HG03066 (cell line): Measurements from ENCODE around the gene KBTBD8.

Source experiments
- ATAC-seq: cut with Tn5 transposase; IDR thresholded peaks from one replicate; pipeline ENCODE4 v1.9.1; 2021; ENCODE audit warnings: low read depth; ENCODE audit not compliant: unreplicated experiment

Gene KBTBD8, protein sequence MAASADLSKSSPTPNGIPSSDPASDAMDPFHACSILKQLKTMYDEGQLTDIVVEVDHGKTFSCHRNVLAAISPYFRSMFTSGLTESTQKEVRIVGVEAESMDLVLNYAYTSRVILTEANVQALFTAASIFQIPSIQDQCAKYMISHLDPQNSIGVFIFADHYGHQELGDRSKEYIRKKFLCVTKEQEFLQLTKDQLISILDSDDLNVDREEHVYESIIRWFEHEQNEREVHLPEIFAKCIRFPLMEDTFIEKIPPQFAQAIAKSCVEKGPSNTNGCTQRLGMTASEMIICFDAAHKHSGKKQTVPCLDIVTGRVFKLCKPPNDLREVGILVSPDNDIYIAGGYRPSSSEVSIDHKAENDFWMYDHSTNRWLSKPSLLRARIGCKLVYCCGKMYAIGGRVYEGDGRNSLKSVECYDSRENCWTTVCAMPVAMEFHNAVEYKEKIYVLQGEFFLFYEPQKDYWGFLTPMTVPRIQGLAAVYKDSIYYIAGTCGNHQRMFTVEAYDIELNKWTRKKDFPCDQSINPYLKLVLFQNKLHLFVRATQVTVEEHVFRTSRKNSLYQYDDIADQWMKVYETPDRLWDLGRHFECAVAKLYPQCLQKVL

DNA sequence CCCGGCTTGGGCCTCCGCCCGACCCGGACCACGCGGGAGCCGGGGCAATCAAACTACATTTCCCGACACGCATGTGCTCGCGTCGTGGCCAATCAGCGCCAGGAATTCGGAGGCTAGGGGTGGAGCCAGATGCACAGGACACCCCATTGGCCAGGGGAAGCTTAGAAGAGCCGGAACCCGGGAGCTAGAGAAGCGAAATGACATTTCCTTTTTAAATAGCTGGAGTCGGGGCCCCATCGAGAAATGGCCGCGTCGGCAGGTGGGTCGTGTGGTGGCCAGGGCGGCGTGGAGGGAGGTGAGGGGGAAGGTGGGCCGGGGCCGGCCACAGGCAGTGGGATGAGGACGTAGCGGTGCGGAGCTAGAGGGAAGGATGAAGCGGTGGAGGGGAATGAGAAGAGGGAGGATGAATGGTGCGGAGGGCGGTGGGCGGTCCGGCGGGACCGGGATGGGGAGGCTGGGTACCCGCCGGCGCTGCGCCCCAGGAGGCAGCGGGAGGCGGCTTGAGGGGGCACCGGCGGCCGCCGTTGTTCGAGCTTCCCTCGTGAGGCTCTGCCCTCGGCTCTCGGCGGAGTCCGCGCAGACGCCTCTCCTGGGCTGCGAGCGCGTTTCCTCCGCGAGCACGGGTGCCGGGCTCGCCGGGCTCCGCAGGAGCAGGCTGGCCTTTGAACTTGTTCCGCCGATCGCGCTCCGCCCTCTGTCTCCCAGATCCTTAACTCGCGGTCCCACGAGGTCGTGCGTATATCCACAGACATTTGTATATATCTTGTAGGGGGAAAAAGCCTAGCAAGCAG lies at the start of gene KBTBD8:
Gene KBTBD8, plus strand, starts transcription at position 195 of the 791 bp plus-strand sequence. Its CDS starts 49 bp downstream, at position 244.
- peak; percentile 93 for ATAC-seq

DNA sequence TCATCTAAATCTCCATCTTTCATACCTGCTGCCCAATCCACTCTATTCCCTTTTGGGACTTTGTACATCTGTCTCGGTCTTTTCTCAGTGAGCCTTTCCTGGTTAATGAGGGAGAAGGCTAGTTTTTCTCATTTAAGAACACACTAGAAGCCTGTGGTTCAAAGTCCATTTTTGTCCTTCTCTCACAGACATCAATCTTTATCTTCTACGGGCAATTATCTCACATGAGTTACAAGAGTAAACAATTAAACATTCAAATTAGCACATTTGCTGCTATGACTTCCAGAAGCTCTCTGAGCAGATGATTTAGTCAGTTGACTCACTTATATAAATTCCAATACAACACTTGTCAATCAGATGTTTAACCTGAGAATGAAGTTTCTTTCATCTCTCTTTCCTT lies 49.3 kb upstream of the KBTBD8 start:
- ATAC-seq = no peak

DNA sequence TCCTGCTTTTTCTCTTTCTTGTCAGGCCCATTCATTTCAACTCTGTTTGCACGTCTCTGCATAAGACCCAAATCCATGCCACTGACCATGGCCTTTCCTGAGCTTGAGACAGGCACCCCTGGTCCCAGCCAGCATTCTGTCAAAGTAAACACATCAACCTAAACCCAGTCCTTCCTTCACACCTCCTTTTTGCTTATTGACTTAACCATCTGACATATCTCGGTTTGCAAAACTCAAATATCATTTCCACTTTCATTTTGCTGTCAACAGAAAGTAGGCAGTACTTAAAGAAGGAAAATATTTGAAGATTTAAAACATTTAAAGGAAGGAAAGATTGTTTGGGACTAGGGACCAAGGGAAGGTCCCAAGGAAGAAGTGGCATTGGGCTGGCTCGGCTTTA lies 48.2 kb upstream of the KBTBD8 start:
- no peak for ATAC-seq

DNA sequence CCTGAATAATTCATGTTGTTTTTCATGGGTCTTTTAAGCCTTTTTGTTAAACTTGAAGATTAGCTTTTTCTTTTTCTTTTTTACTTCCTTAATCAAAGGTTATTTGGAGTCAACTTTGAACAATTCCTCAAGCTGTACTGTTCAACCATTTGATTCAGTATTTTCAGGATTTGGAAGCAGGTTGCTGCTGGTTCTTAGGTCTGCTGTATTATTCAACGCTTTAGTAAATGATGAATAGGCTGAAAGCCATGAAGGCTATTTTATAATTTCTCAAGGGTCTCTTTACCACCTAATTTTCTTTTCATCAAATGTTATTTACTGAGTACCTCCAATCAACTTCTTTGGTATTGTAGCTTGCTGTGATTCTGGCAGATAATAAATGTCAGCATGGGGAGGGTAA lies 45.8 kb upstream of the KBTBD8 start:
- no peak for ATAC-seq

DNA sequence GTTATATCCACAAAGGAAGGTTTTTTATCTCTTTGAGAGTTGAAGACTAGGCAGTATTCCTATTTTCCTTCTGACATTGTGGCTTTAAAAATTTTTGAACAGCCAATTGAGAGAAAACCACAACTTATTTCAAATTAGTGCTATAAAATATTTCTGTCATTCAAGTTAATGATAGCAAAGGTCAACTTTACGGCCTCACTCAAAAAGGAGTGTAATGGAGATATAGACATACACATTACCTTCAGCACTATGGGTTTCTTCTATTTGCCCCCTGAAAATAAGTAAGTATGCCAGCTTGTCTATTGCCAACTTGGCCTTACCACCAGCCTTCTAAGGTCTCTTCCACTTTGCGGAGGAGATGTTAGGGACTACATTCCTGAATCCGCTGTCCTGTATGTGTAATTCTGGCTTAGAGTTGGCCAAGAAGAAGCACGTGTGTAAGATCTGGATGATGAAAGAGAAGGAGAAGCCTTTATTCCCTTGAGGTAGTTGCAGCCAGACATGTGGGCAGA lies 44.1 kb upstream of the KBTBD8 start:
- no peak for ATAC-seq

DNA sequence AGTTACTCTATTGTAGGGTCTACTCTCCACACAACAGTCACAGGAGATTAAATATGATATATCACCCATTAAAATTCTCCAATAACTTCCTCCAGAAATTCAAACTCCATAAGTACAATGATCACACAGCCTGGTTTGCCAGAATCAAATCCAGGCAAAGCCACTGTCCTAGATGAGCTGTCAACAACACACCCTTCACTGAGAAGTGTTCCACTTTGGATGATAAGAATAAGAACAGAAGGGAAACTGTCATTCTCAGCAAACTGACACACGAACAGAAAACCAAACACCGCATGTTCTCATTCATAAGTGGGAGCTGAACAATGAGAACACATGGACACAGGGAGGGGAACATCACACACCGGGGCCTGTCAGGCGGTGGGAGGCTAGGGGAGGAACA lies 41.4 kb upstream of the KBTBD8 start:
- no peak for ATAC-seq

DNA sequence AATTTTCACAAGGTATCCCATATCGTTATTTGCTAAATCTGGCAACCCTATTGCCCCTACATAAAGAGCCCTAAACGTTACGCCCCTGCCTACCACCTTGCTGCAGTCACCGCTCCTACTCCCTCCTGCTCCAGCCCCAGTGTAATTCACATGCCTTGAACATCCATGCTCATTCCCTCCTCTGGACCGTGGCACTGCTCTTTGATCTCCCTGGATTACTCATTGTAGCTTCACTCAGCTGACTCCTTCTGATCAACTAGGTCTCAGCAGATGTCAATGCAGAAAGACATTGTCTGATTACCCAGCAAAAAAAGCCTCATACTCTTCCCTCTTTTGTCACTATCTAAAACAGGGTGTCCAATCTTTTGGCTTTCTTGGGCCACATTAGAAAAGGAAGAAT lies 40.7 kb upstream of the KBTBD8 start:
- ATAC-seq = no peak

DNA sequence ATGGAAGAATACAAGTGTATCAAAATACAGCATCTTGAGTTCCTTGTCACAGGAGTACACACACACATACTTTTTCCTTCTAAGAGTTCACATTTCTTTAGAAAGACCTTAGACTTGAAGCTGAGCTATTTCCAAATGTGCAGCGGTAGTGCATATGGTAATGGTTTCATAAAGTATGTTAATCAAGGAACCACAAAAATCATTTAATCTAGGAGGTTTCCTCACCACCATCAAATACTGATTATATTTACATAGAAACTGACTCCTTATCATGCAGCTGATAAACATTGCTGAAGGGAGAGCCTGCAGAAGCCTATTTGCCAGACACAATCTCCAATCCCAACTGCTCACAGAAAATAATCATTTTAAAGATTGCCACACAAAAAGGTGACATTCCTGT lies 40.0 kb upstream of the KBTBD8 start:
- no peak for ATAC-seq

DNA sequence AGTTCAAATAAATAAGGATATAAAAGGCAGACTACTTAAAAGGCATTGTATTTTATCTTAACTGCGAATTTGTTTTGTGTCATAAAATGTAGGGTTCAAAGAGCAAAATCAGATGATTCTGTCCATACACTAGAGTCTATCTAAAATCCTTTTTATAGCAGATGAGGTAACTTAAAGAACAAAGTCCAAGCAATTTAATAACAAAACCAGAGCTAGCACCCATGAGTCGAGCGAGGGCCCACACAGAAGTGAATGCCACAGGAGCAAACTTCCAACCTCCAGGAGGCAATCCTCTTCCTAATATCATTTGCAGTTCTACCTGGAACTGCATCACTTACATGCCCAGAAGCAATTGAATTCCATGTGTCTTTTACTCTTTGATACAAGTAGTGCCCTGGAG lies 35.4 kb upstream of the KBTBD8 start:
- no peak for ATAC-seq

DNA sequence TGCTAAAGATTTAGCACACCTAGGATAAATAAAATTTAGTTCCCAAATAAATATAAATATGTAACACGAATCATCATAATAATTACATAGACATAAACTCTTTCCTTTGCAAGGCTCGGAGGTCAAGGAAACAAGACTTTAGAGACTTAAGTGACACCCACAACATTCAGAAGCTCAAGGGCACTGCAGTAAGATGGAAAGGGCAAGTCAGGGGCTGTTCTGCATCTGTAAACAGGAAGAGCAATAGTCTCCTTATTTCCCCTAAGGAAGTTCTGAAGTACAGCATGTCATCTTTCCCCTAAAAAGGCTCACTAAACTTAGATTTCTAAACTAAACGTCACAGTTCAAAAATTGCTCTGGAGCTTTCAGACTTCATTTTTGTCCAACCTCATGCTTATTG lies 26.9 kb upstream of the KBTBD8 start:
- ATAC-seq = no peak

DNA sequence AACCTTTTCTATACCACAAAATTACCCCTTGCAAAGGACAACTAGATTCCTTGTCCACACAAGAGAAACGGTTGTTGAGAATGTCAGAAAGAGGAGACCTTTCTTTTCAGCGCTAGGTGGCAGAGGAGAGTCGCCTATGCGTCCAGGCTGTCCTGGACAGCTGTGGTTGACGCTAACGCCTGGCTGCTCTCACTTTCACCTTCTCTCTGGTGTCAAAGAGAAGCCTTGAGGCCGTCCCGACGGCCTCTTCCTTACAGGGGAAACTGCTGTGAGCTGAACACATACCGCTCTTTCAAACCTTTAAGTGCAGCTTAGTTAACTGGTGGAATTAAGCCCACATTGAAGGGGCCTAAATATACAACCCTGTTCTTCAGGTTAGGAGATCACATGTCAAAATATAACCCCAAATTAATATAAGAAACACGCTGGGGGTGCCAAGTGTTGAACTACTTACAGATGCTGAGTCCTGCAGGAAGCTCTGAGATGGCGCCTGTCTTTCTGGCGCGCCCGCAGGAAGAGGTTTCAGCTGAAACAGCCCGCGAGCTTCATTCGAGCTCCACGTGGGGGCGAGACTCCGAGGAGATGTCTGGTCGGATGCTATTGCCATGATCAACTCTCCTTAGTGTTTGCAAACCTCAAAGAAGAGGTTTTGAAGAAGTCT lies 26.1 kb upstream of the KBTBD8 start:
- peak; percentile 100 for ATAC-seq

DNA sequence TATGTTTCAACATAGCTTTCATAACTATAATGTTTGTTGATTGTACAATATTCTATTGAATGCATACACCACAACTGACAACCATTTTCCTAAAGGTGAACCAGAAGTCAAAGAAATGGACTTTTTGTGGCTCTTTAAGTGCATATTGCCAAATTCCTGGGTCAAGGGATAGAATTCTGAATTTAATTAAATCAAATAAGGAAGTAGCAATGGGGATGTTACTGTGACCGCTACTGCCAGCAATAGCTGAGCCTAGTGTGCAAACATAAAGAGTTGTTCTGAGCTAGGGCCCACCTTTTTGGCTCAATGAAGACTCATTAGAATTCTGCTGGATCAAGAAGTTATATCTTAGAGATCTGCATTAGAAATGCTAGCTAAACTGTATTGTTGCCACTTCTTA lies 17.3 kb upstream of the KBTBD8 start:
- no peak for ATAC-seq

DNA sequence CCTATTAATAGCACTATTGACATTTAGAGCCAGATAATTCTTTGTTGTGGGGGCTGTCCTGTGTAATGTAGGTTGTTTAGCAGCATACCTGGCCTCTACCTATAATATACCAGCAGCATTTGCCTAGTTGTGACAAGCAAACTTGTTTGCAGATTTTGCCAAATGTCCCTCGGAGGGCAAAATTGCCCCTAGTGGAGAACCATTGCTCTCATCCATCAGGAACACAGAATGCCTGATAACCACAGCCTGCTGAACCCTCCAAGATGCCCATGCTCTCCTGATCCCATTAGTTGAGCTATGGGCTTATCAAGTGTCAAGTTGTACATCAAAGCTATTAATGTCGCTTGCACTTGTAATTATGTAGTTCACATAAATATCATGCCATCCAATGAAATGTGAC lies 15.0 kb upstream of the KBTBD8 start:
- ATAC-seq = no peak

DNA sequence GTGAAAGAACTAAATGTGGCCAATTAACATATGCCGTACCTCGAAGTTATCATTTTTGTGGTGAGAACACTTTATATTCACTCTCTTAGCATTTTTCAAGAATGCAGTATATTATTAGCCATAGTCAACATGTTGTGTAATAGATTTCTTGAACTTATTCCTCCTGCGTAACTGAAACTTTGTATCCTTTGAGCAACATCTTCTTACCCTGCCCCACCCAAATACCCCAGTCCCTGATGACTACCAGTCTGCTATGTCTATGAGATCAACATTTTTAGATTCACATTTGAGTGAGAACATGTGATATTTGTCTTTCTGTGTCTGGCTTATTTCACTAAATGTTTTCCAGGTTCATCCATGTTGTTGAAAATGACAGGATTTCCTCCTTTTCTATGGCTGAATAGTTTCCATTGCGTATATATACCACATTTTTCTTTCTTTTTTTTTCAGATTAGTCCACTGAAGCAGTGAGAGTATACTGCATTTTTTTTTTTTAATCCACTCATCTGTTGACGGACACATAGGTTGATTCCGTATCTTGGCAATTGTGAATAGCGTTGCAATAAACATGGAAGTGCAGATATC lies 12.7 kb upstream of the KBTBD8 start:
- no peak for ATAC-seq

DNA sequence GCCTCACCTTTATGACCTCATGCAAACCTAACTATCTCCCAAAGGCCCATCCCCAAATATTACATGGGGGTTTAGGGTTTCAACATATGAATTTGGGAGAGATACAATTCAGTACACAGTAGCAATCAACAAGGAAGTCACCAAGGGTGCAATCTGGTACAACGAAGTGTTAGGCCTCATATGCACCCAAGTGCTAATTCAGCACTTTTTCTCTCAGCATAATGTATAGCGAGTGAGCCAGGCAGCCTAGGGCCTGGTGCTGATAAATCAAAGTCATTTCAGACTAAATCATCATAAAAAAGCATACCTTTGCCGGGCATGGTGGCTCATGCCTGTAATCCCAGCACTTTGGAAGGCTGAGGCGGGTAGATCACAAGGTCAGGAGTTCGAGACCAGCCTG lies 11.7 kb upstream of the KBTBD8 start:
- ATAC-seq = no peak

DNA sequence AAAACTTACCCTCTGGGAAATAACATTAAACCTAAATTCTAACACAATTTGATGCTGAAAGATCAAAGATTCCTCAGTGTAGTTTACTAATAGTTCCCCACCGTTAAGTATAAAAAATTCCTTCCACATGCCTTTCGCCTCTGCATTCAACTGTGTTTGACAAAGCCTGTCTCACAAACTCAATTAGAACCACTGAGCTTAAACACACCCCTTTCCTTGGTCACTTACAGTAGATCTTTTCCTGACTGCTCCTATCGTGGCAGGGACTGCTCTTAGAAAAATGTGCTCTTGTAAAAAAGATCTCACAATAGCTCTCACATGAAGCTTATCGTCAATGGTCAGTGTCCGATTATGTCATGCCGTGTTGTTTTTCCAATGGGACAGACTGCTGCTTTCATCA lies 8.9 kb upstream of the KBTBD8 start:
- no peak for ATAC-seq

DNA sequence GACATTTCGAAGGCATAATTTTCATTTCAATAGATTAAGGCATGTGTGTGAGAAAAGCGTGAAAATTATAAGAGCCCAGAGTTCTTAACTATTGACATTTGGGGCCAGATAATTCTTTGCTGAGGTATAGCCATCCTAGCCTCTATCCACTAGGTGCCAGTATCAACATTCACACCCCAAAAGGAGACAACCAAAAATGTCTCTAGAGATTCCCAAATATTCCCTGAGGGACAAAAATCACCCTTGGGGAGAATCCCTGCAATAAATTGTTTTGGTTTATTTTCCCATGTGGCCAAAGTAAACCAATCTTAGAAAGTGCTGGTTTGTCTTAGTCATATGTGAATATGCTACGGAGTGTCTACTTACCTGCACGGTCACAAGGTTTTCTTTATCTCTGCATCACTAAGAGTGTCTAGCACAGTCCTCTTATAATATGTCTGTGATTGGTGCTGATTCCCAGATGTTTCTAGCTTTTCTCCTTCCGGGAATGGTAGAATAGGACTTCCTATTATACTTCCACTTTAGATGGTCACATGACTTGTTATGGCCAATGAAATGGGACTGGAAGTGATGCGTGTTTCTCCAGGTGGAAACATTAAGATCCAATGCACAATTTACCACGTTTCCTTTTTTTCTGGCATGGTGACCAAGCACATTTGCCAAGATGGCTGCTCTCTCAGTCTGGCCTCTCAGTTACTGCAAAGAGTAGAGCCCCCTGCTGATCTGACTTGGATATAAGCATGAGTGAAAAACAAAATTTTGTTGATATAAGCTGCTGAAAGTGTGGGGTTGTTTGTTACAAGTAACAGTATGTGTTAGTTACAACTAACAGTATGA lies 8.0 kb upstream of the KBTBD8 start:
- peak; percentile 78 for ATAC-seq

DNA sequence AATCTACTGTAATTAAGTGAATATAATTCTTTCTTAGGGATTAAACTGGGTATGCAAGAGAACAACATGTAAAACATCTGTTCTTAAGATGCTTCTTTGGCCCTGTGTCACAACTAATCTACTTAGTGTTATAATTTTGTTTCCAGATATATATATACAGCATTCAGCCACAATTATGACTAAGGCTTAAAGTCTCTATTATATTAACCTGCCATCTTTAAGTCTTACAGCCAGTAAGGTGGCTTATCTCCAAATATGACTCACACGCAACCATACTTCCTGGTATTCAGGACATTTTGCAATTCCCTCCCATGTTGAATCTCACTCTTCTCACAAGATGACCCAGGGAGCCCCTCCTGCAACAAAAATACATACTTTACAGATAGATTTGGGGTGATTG lies 6.6 kb upstream of the KBTBD8 start:
- ATAC-seq = no peak

DNA sequence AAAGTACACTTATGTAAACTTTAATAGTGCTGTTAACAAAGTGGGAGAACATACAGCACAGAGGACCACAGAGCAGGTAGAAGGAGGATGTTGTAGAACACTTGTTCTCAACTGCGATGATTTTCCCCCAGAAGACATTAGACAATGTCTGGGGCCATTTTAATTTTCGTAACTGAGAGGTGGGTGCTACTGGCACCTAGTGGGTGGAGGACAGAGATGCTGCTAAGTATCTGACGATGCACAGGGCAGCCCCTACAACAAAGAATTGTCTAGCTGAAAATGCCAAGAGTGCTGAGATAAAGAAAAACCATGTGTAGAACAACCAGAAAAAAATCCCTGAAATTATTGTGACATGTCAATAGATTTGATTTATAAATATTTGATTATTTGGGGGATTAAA lies 5.0 kb upstream of the KBTBD8 start:
- no peak for ATAC-seq

DNA sequence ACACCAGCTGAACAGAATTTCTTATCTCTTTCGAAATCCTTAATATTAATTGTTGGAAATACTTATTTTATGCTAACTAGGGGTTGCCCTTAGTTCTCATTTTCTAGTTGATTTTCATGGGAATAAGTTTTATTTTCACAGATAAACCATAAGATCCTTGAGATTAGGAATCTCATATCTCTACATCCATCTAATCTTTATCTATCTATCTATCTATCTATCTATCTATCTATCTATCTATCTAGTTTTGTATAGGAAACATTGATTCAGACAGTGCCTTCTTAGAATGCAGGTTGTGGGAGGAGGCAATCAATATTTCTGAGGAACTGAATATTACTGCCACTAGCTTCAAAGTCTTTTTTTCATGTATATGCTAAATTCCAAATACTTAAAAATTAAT lies 3.5 kb upstream of the KBTBD8 start:
- no peak for ATAC-seq
